Body of pancreas (tissue), 4 donors: ENCODE measurements around the gene KIAA0586. TPM values are rescaled to one million over a fixed set of nuclear protein-coding genes. Genes with fewer than 3 reads are reported as not detected.

ENCODE experiments used
- ATAC-seq: fragments of 150-250 bp; one replicate; pipeline ENCODE4 v1.9.1; 2016
- DNase-seq, 4 donors: peaks; one replicate each; pipeline ENCODE4 v3.0.0-alpha.2; 2019
- H3K27ac ChIP-seq, 4 donors: fragments of 200-600 bp; sonication (generic); 1 replicate in 3 of 4; 2 replicates in 1 of 4; pipeline versions ENCODE4 v1.5.1 to v1.6.1; 2016 to 2019; ENCODE audit warnings: mild to moderate bottlenecking in 1 of 4, mixed read lengths in 1 of 4, moderate library complexity in 1 of 4
- H3K27me3 ChIP-seq, 2 donors: fragments of 200-600 bp; sonication (generic); one replicate each; pipeline ENCODE4 v1.6.0; 2016; ENCODE audit warnings: mild to moderate bottlenecking in 1 of 2
- H3K36me3 ChIP-seq, 2 donors: fragments of 200-600 bp; sonication (generic); replicated peaks in 1 of 2; 2 replicates each; pipeline ENCODE4 v1.5.1; 2016; ENCODE audit warnings: low read depth in 2 of 2; ENCODE audit not compliant: insufficient read depth in 1 of 2
- H3K4me1 ChIP-seq: fragments of 200-600 bp; sonication (generic); one replicate; pipeline ENCODE4 v1.6.0; 2016
- H3K4me3 ChIP-seq, 2 donors: fragments of 200-600 bp; sonication (generic); 1 replicate in 1 of 2; 2 replicates in 1 of 2; pipeline ENCODE4 v1.5.1; 2016 to 2019
- H3K9me3 ChIP-seq, 3 donors: fragments of 200-600 bp; sonication (generic); 1 replicate in 2 of 3; 2 replicates in 1 of 3; pipeline ENCODE4 v1.5.1; 2016
- POLR2A ChIP-seq, 3 donors: fragments of 450-650 bp; IDR thresholded peaks; one replicate each; pipeline ENCODE4 v1.6.1; 2016; ENCODE audit warnings: antibody characterized with exemption in 3 of 3, mild to moderate bottlenecking in 2 of 3
- WGBS, 2 donors: methylation state at CpG; one replicate each; pipeline ENCODE4 v1.1.5; 2017; 5-methylcytosine and 5-hydroxymethylcytosine counted together
- intact Hi-C: fragments of 100-400 bp; cut with DNase I; formaldehyde crosslinking; loops from one replicate; pipeline ENCODE4 v1.15.1; 2023
- total RNA-seq, 2 donors: library from RNA; depleted of rRNA; stranded (reverse); fragments of >200 nt; gene quantifications; one replicate each; pipeline ENCODE4 v1.1.0, GENCODE V29; 2016
- TF ChIP-seq, protein P1 (sequence below), 7 experiments: fragments of 450-650 bp in 4 of 7; fragments of 200-600 bp in 3 of 7; sonication (generic) in 3 of 7; IDR thresholded peaks; one replicate each; pipeline ENCODE4 v1.5.1; 2016 to 2019; ENCODE audit warnings: antibody characterized with exemption in 7 of 7

KIAA0586 gene
- total RNA-seq, 2 donors from 2014 or later = 9.2 to 20.0 TPM

DNA sequence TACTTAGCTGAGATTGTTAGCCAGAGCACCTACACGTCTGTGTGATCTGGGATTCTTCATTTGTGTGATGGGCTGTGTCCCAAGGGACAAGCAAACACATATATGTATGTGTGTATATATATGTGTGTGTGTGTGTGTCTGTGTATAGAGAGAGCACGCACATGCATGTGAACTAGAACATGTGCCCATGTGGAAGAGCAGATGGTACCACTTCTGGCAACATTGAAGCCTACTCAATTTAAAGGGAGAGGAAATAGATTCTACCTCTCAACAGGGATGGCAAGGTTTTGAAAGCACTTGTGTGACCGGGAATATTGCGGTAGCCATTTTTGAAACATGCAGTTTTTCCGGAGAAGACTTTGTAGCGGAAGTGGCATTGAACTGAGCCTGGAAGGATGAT is 30.4 kb upstream of the KIAA0586 start:
- no peak for DNase-seq
- Histone ChIP-seq H3K27me3 (no peaks in the 10 kb centered on the region), H3K4me1 (peaks cover 18% of the 10 kb centered on the region), H3K36me3 (no peaks in the 10 kb centered on the region), H3K4me3 (no peak overlapping the region), H3K9me3 (no peaks in the 10 kb centered on the region), H3K27ac (no peak overlapping the region)
- no peak for TF ChIP-seq POLR2A (IDR thresholded peaks at IDR 0.05)
- TF ChIP-seq, protein P1, sequence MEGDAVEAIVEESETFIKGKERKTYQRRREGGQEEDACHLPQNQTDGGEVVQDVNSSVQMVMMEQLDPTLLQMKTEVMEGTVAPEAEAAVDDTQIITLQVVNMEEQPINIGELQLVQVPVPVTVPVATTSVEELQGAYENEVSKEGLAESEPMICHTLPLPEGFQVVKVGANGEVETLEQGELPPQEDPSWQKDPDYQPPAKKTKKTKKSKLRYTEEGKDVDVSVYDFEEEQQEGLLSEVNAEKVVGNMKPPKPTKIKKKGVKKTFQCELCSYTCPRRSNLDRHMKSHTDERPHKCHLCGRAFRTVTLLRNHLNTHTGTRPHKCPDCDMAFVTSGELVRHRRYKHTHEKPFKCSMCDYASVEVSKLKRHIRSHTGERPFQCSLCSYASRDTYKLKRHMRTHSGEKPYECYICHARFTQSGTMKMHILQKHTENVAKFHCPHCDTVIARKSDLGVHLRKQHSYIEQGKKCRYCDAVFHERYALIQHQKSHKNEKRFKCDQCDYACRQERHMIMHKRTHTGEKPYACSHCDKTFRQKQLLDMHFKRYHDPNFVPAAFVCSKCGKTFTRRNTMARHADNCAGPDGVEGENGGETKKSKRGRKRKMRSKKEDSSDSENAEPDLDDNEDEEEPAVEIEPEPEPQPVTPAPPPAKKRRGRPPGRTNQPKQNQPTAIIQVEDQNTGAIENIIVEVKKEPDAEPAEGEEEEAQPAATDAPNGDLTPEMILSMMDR (IDR thresholded peaks at IDR 0.05) = no peak
- intact Hi-C loops = no loop called here
- 89 to 90% methylated on average over 6 of the region's 6 CpGs for WGBS, 2 donors
- no peak for ATAC-seq

DNA sequence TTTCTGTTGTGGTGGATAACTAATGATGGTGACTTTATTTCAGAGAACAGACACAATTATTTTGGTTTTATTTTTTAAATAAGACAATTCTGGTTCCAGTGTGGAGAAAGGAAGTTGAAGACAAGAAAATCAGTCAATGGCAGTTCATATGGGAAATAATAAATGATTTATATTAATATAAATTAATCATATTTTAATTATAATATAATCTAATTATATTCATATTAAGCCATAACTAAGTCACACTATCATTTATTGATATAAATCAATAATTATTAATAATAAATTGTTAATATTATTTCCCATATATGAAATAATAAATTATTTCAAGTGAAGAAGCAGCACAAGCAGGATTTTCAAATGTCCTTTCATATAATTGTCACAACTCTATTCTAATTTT is 29.0 kb upstream of the KIAA0586 start:
- Histone ChIP-seq H3K36me3 (no peaks in the 10 kb centered on the region), H3K4me3 (no peak overlapping the region), H3K27ac (no peak overlapping the region), H3K27me3 (no peaks in the 10 kb centered on the region), H3K9me3 (no peaks in the 10 kb centered on the region), H3K4me1 (peaks cover 18% of the 10 kb centered on the region)
- no peak for ATAC-seq
- intact Hi-C loops = no loop called here
- TF ChIP-seq, protein P1 (IDR thresholded peaks at IDR 0.05) = no peak
- TF ChIP-seq POLR2A (IDR thresholded peaks at IDR 0.05) = no peak
- DNase-seq = no peak

DNA sequence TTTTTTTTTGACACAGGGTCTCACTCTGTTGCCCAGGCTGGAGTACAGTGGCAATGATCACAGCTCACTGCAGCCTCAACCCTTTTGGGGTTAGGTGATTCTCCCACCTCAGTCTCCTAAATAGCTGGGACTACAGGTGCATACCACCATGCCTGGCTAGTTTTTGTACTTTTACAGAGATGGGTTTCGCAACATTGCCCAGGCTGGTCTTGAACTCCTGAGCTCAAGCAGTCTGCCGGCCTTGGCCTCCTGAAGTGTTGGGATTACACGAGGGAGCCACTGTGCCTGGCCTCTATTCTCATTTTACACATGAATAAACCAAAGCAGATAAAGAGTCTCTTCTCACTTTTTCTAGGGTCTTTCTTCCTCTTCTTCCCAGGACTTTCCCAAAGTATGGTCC is 28.6 kb upstream of the KIAA0586 start:
- no peak overlapping the region for H3K4me3 ChIP-seq
- ATAC-seq (no peak), DNase-seq (no peak)
- 88 to 92% methylated on average over 3 of the region's 3 CpGs for WGBS, 2 donors
- no peaks in the 10 kb centered on the region for H3K27me3 ChIP-seq
- no peak for TF ChIP-seq POLR2A (IDR thresholded peaks at IDR 0.05)
- intact Hi-C loops = no loop called here
- H3K27ac ChIP-seq = no peak overlapping the region
- no peaks in the 10 kb centered on the region for H3K9me3 ChIP-seq
- no peaks in the 10 kb centered on the region for H3K36me3 ChIP-seq
- peaks cover 18% of the 10 kb centered on the region for H3K4me1 ChIP-seq

DNA sequence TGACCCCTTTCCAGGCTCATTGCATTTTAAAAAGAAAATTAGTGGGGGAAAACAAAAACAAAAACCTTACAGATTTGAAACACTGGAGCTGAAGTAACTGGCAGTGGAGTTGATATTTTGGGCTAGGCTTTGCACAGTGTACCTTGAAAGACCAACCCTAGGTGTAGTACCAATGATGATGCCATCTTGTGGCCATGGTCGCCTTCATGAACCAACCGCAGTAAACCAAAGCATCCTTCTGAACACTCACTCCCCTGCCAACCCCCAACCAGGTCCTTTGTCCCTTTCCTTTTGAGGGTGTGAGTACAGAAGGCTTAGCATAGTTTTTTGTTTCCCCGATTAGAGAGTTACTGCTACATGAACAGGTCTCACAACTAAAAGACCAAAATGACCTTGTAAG is 25.9 kb upstream of the KIAA0586 start:
- peaks cover 5% of the 10 kb centered on the region for H3K4me1 ChIP-seq
- intact Hi-C loops = no loop called here
- ATAC-seq (no peak), DNase-seq (no peak)
- H3K36me3 ChIP-seq = no peaks in the 10 kb centered on the region
- no peaks in the 10 kb centered on the region for H3K27me3 ChIP-seq
- H3K9me3 ChIP-seq = no peaks in the 10 kb centered on the region
- no peak overlapping the region for H3K27ac ChIP-seq
- no peak overlapping the region for H3K4me3 ChIP-seq
- TF ChIP-seq POLR2A (IDR thresholded peaks at IDR 0.05) = no peak
- TF ChIP-seq, protein P1 (IDR thresholded peaks at IDR 0.05) = no peak
- 83 to 87% methylated on average over 3 of the region's 3 CpGs for WGBS, 2 donors

DNA sequence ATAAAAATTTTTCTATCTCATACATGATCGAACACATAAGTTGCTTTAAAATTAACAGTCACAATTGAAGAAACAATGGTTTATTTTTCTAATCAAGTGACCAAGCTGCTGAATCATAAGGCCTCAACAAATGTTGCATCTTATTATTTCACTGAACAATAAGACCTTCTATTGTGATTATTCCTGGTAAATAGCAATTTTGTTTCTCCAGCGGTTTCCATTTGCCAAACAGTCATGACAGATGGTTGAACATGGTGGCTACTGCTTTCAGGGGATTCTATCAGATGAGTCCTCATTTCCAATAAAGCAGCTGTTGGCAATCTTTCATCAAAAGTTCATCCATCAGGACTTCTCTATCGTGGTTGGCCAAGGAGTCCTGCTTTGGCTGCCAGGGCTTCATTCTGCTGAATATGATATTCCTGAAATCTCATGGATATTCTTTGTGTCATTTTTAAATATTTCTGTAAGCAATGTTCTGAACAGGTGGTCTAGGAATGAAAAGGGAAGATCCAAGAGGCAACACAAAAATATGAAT is 18.8 kb upstream of the KIAA0586 start:
- DNase-seq (no peak), ATAC-seq (no peak)
- H3K9me3 ChIP-seq = no peaks in the 10 kb centered on the region
- H3K36me3 ChIP-seq = peaks cover 4 to 8% of the 10 kb centered on the region in 2 donors
- no peak overlapping the region for H3K4me3 ChIP-seq
- no peak overlapping the region for H3K27ac ChIP-seq
- TF ChIP-seq, protein P1 (IDR thresholded peaks at IDR 0.05) = no peak
- TF ChIP-seq POLR2A (IDR thresholded peaks at IDR 0.05) = no peak
- 89 to 99% methylated on average over 3 of the region's 3 CpGs for WGBS, 2 donors
- no peaks in the 10 kb centered on the region for H3K27me3 ChIP-seq
- intact Hi-C loops = no loop called here
- no peaks in the 10 kb centered on the region for H3K4me1 ChIP-seq
